Endothelial cell (in vitro differentiated cells): ENCODE measurements around the gene NR5A2. TPM values are rescaled to one million over a fixed set of nuclear protein-coding genes. Genes with fewer than 3 reads are reported as not detected.
A peak's percentile ranks its signal among the peaks of the same experiment; 100 is the strongest.

Source experiments
- DNase-seq: peaks from one replicate; pipeline ENCODE4 v3.0.0; 2021; ENCODE audit warnings: low spot score
- H3K27ac Mint-ChIP-seq: one replicate; pipeline ENCODE4 v1.8.0; 2021; ENCODE audit warnings: mixed read lengths, inconsistent platforms; ENCODE audit not compliant: unreplicated experiment
- H3K27me3 Mint-ChIP-seq: one replicate; pipeline ENCODE4 v1.8.0; 2021; ENCODE audit warnings: mild to moderate bottlenecking, moderate library complexity, mixed read lengths, inconsistent platforms; ENCODE audit not compliant: unreplicated experiment
- H3K36me3 Mint-ChIP-seq: one replicate; pipeline ENCODE4 v1.8.0; 2021; ENCODE audit warnings: mild to moderate bottlenecking, low read depth, mixed read lengths, inconsistent platforms; ENCODE audit not compliant: unreplicated experiment
- H3K4me1 Mint-ChIP-seq: one replicate; pipeline ENCODE4 v1.8.0; 2021; ENCODE audit warnings: mild to moderate bottlenecking, mixed read lengths, inconsistent platforms; ENCODE audit not compliant: unreplicated experiment
- H3K4me3 Mint-ChIP-seq: one replicate; pipeline ENCODE4 v1.8.0; 2021; ENCODE audit warnings: mild to moderate bottlenecking, mixed read lengths, inconsistent platforms; ENCODE audit not compliant: unreplicated experiment
- H3K9me3 Mint-ChIP-seq: one replicate; pipeline ENCODE4 v1.8.0; 2021; ENCODE audit warnings: mixed read lengths, inconsistent platforms; ENCODE audit not compliant: unreplicated experiment
- CTCF ChIP-seq: fragments of 200-600 bp; sonication (generic); IDR thresholded peaks from one replicate; pipeline ENCODE4 v1.5.0; 2021; ENCODE audit warnings: antibody characterized with exemption; ENCODE audit not compliant: unreplicated experiment
- total RNA-seq: library from RNA; stranded (reverse); fragmentation: NEBNext Ultra II Directional; extraction: Animal tissue kit (Norgen Biotek cat#: 25700); gene quantifications from one replicate; pipeline ENCODE4 v1.2.1, GENCODE V29; 2021; ENCODE audit not compliant: unreplicated experiment

The NR5A2 gene
- total RNA-seq, 1 donor from 2014 or later, result 7.0 TPM

- no peak for TF ChIP-seq CTCF
- Mint-ChIP-seq H3K27me3 (peaks cover 2% of the 10 kb centered on the region), H3K36me3 (no peaks in the 10 kb centered on the region), H3K9me3 (no peaks in the 10 kb centered on the region), H3K4me3 (no peak overlapping the region), H3K4me1 (peaks cover 29% of the 10 kb centered on the region), H3K27ac (peak overlapping the region; percentile 37)
- DNase-seq, result no peak
Measured at GRCh38 chr1:200226969-200227303, 199.4 kb downstream of the NR5A2 start.
